GM19238 (cell line): Measurements from ENCODE around the gene BAG1.
A peak's percentile ranks its signal among the peaks of the same experiment; 100 is the strongest.

Experiments used
- DNase-seq: peaks from one replicate; pipeline ENCODE4 v3.0.0; 2011; ENCODE audit warnings: low spot score; ENCODE audit not compliant: insufficient read length

The BAG1 gene

GRCh38 chr9:33220681-33221567 is 43.6 kb downstream of the BAG1 start:
- DNase-seq = no peak

GRCh38 chr9:33211695-33212393 is 52.7 kb downstream of the BAG1 start:
- DNase-seq = no peak

- DNase-seq = no peak
Measured at GRCh38 chr9:33210006-33210715, 54.3 kb downstream of the BAG1 start.

- DNase-seq = no peak
Measured at GRCh38 chr9:33209394-33209793, 55.1 kb downstream of the BAG1 start.

GRCh38 chr9:33202552-33203201 is 61.8 kb downstream of the BAG1 start:
- DNase-seq = peak; percentile 63
